H1 (cell line): ENCODE data around the gene ADPGK. TPM values are rescaled to one million over a fixed set of nuclear protein-coding genes. Genes with fewer than 3 reads are reported as not detected.

Experiments
- CTCF ChIA-PET: fragments of 300-600 bp; sonication (Branson Sonifier 250); formaldehyde crosslinking; loops from one replicate; lab custom pipeline; 2021; ENCODE audit not compliant: partially characterized antibody; lab: Charles Lee
- POLR2A ChIA-PET: fragments of 300-600 bp; sonication (Branson Sonifier 250); formaldehyde crosslinking; loops from one replicate; lab custom pipeline; 2021; ENCODE audit warnings: inconsistent platforms; ENCODE audit not compliant: partially characterized antibody; lab: Charles Lee
- DNase-seq, 2 experiments: peaks; one replicate each; pipeline versions ENCODE4 v3.0.0 to v3.0.0-alpha.2; 2010 to 2022; ENCODE audit warnings: low spot score in 2 of 2, low read depth in 1 of 2, mixed read lengths in 1 of 2
- FAIRE-seq: peaks from 2 replicates; lab custom pipeline; 2011; peaks lifted over from hg19 to GRCh38; lab: Jason Lieb, UNC
- H2AFZ ChIP-seq: 2 replicates; pipeline ENCODE4 v1.8.1; 2012; ENCODE audit warnings: low read length, inconsistent platforms
- H2AK5ac ChIP-seq: 2 replicates; pipeline ENCODE4 v1.6.1; 2013; ENCODE audit warnings: low read depth, low read length
- H2BK120ac ChIP-seq: replicated peaks from 2 replicates; pipeline ENCODE3; 2013; ENCODE audit warnings: low read depth, low read length, inconsistent platforms
- H2BK12ac ChIP-seq: 2 replicates; pipeline ENCODE4 v1.6.1; 2013; ENCODE audit warnings: low read depth, low read length
- H2BK15ac ChIP-seq: 2 replicates; pipeline ENCODE4 v1.6.1; 2013; ENCODE audit warnings: low read length
- H2BK20ac ChIP-seq: 2 replicates; pipeline ENCODE4 v1.6.1; 2013; ENCODE audit warnings: low read length
- H2BK5ac ChIP-seq: 2 replicates; pipeline ENCODE4 v1.6.1; 2013; ENCODE audit warnings: low read depth, low read length
- H3K14ac ChIP-seq: 2 replicates; pipeline ENCODE4 v1.6.1; 2013; ENCODE audit warnings: inconsistent platforms; ENCODE audit not compliant: insufficient read length
- H3K18ac ChIP-seq: 2 replicates; pipeline ENCODE4 v1.6.1; 2013; ENCODE audit warnings: low read length; ENCODE audit errors: extremely low read depth
- H3K23ac ChIP-seq: 2 replicates; pipeline ENCODE4 v1.6.1; 2013; ENCODE audit warnings: inconsistent platforms; ENCODE audit not compliant: insufficient read length
- H3K23me2 ChIP-seq: 2 replicates; pipeline ENCODE4 v1.6.1; 2013; ENCODE audit warnings: low read depth, low read length
- H3K27ac ChIP-seq: 2 replicates; pipeline ENCODE4 v1.6.1; 2011; ENCODE audit warnings: low read depth, low read length, inconsistent platforms
- H3K27me3 ChIP-seq, 4 experiments: replicated peaks in 1 of 4; 1 replicate in 1 of 4; 2 replicates in 3 of 4; pipeline versions ENCODE4 v1.6.1 to v1.8.1; 2011 to 2013; ENCODE audit warnings: low read length in 3 of 4, mild to moderate bottlenecking in 3 of 4, inconsistent platforms in 2 of 4, mixed read lengths in 2 of 4, moderate library complexity in 1 of 4; ENCODE audit not compliant: control insufficient read depth in 3 of 4, insufficient read depth in 3 of 4; ENCODE audit errors: extremely low read depth in 1 of 4
- H3K36me3 ChIP-seq, 4 experiments: 2 replicates each; pipeline versions ENCODE4 v1.6.1 to v1.8.1; 2011 to 2013; ENCODE audit warnings: mild to moderate bottlenecking in 4 of 4, low read length in 3 of 4, moderate library complexity in 2 of 4, control low read depth in 1 of 4, inconsistent platforms in 1 of 4; ENCODE audit not compliant: insufficient read depth in 4 of 4, control insufficient read depth in 2 of 4
- H3K4ac ChIP-seq: replicated peaks from 2 replicates; pipeline ENCODE3; 2013; ENCODE audit warnings: low read length, low read depth, mixed read lengths, inconsistent platforms; ENCODE audit not compliant: insufficient read length
- H3K4me1 ChIP-seq, 4 experiments: replicated peaks in 1 of 4; 1 replicate in 1 of 4; 2 replicates in 3 of 4; pipeline versions ENCODE4 v1.6.1 to v1.8.1; 2011 to 2013; ENCODE audit warnings: low read length in 3 of 4, inconsistent platforms in 2 of 4, mixed read lengths in 1 of 4; ENCODE audit not compliant: insufficient read depth in 4 of 4, control insufficient read depth in 3 of 4
- H3K4me2 ChIP-seq, 2 experiments: 2 replicates each; pipeline versions ENCODE4 v1.6.1 to v1.8.1; 2011 to 2013; ENCODE audit warnings: low read depth in 2 of 2, low read length in 2 of 2, control low read depth in 1 of 2, inconsistent platforms in 1 of 2, mild to moderate bottlenecking in 1 of 2; ENCODE audit not compliant: insufficient read depth in 1 of 2
- H3K4me3 ChIP-seq, 4 experiments: fragments of 200-600, 300-600 bp in 1 of 4; sonication (generic), shearing (Covaris generic), sonication (Bioruptor Twin) in 1 of 4; 2 replicates each; pipeline versions ENCODE4 v1.5.1 to v1.8.1; 2011 to 2016; ENCODE audit warnings: low read length in 4 of 4, low read depth in 3 of 4, control low read depth in 2 of 4, inconsistent platforms in 2 of 4, mild to moderate bottlenecking in 2 of 4, mixed read lengths in 1 of 4, moderate library complexity in 1 of 4; ENCODE audit not compliant: insufficient read depth in 2 of 4; ENCODE audit errors: extremely low read depth in 1 of 4
- H3K56ac ChIP-seq: replicated peaks from 2 replicates; pipeline ENCODE3; 2013; ENCODE audit warnings: low read depth, mild to moderate bottlenecking, mixed read lengths, low read length, inconsistent platforms; ENCODE audit not compliant: insufficient read length
- H3K79me1 ChIP-seq: 2 replicates; pipeline ENCODE4 v1.6.1; 2013; ENCODE audit warnings: low read depth, low read length, control low read depth
- H3K79me2 ChIP-seq, 2 experiments: 2 replicates each; pipeline versions ENCODE4 v1.6.1 to v1.8.1; 2012 to 2013; ENCODE audit warnings: low read length in 2 of 2, mild to moderate bottlenecking in 2 of 2, inconsistent platforms in 1 of 2; ENCODE audit not compliant: insufficient read depth in 2 of 2, control insufficient read depth in 1 of 2
- H3K9ac ChIP-seq, 4 experiments: replicated peaks in 1 of 4; 1 replicate in 1 of 4; 2 replicates in 3 of 4; pipeline versions ENCODE4 v1.6.1 to v1.8.1; 2011 to 2013; ENCODE audit warnings: low read depth in 3 of 4, low read length in 3 of 4, control low read depth in 2 of 4, mild to moderate bottlenecking in 2 of 4, moderate library complexity in 2 of 4, inconsistent platforms in 1 of 4; ENCODE audit errors: extremely low read depth in 1 of 4
- H3K9me3 ChIP-seq, 2 experiments: 2 replicates each; pipeline versions ENCODE4 v1.6.1 to v1.8.1; 2012 to 2013; ENCODE audit warnings: mild to moderate bottlenecking in 2 of 2, moderate library complexity in 2 of 2, control low read depth in 1 of 2, inconsistent platforms in 1 of 2, low read depth in 1 of 2, low read length in 1 of 2, mixed read lengths in 1 of 2; ENCODE audit not compliant: insufficient read depth in 2 of 2
- H4K20me1 ChIP-seq, 2 experiments: replicated peaks in 1 of 2; 2 replicates each; pipeline versions ENCODE3 to v1.8.1; 2011 to 2013; ENCODE audit warnings: inconsistent platforms in 2 of 2, low read length in 2 of 2, mild to moderate bottlenecking in 1 of 2; ENCODE audit not compliant: insufficient read depth in 2 of 2, control insufficient read depth in 1 of 2
- H4K5ac ChIP-seq: 2 replicates; pipeline ENCODE4 v1.6.1; 2013; ENCODE audit warnings: low read length, low read depth, mixed read lengths, inconsistent platforms; ENCODE audit not compliant: insufficient read length
- H4K8ac ChIP-seq: 2 replicates; pipeline ENCODE4 v1.8.0; 2013; ENCODE audit warnings: mild to moderate bottlenecking, moderate library complexity, low read length, inconsistent platforms; ENCODE audit not compliant: insufficient read depth; ENCODE audit errors: extremely low read depth
- H4K91ac ChIP-seq: replicated peaks from 2 replicates; pipeline ENCODE3; 2013; ENCODE audit warnings: low read length, mixed read lengths, inconsistent platforms; ENCODE audit not compliant: insufficient read length
- BRCA1 ChIP-seq: IDR thresholded peaks from 2 replicates; pipeline ENCODE4 v1.6.1; 2012; ENCODE audit warnings: low read depth, low read length, improper control_type of control experiment
- CBX5 ChIP-seq: fragments of 300-800, 300-1000 bp; sonication (generic); IDR thresholded peaks from 2 replicates; pipeline ENCODE4 v1.7.1; 2016; ENCODE audit warnings: antibody characterized with exemption, low read length, low read depth
- CBX8 ChIP-seq: fragments of 300-800, 300-1000 bp; sonication (generic); IDR thresholded peaks from 2 replicates; pipeline ENCODE4 v1.7.1; 2016; ENCODE audit warnings: low read depth, low read length, borderline replicate concordance
- CEBPB ChIP-seq: IDR thresholded peaks from 2 replicates; pipeline ENCODE4 v1.6.1; 2012; ENCODE audit warnings: low read depth, low read length
- SIRT6 ChIP-seq: IDR thresholded peaks from one replicate; pipeline ENCODE4 v1.7.1; 2012; ENCODE audit warnings: low read length, inconsistent platforms
- SP4 ChIP-seq: IDR thresholded peaks from 2 replicates; pipeline ENCODE4 v1.6.1; 2012; ENCODE audit warnings: low read length, inconsistent platforms
- SUZ12 ChIP-seq: fragments of 200-600 bp; sonication (generic); IDR thresholded peaks from 2 replicates; pipeline ENCODE4 v1.6.1; 2012; ENCODE audit warnings: mild to moderate bottlenecking, inconsistent platforms, low read length, moderate library complexity, mixed read lengths
- WGBS, 2 experiments: shearing (Covaris generic) in 1 of 2; methylation state at CpG; one replicate each; pipeline versions ENCODE4 v1.1.6 to v1.1.7; 2013 to 2015; ENCODE audit warnings: low lambda C conversion rate in 2 of 2, mixed read lengths in 2 of 2, inconsistent platforms in 1 of 2, low coverage in 1 of 2, missing lambda C conversion rate in 1 of 2; ENCODE audit not compliant: insufficient replicate concordance in 2 of 2, insufficient coverage in 1 of 2, insufficient read length in 1 of 2; ENCODE audit errors: extremely low coverage in 1 of 2, missing lambda C conversion rate in 1 of 2; 5-methylcytosine and 5-hydroxymethylcytosine counted together
- long read RNA-seq, 2 experiments: library from RNA in 1 of 2; library from capped mRNA in 1 of 2; stranded (forward); transcript quantifications; one replicate each; pipeline ENCODE4 v2.0.0, GENCODE V29; 2021; ENCODE audit warnings: inconsistent platforms in 1 of 2
- polyA minus RNA-seq, 3 experiments: library from RNA; depleted of rRNA, polyadenylated mRNA; stranded (reverse); fragments of >200 nt; gene quantifications; 1 replicate in 2 of 3; 2 replicates in 1 of 3; pipeline ENCODE4 v1.2.3, GENCODE V29; 2011
- polyA plus RNA-seq, 7 experiments: library from polyadenylated mRNA; depleted of rRNA in 3 of 7; stranded (reverse) in 5 of 7; unstranded in 2 of 7; fragments of >200 nt in 5 of 7; fragments of 200-250 nt in 2 of 7; gene quantifications; 1 replicate in 5 of 7; 2 replicates in 1 of 7; 4 replicates in 1 of 7; pipeline versions ENCODE4 v1.2.1 to v1.2.3, GENCODE V29; 2011 to 2013; ENCODE audit warnings: missing spikeins in 2 of 7, mixed read lengths in 2 of 7
- total RNA-seq: library from RNA; stranded (reverse); fragmentation: NEBNext Ultra II Directional; extraction: Animal tissue kit (Norgen Biotek cat#: 25700); gene quantifications from 2 replicates; pipeline ENCODE4 v1.2.1, GENCODE V29; 2021
- TF ChIP-seq, protein P1 (sequence below): IDR thresholded peaks from 2 replicates; pipeline ENCODE4 v1.6.1; 2011; ENCODE audit warnings: low read depth, mild to moderate bottlenecking, low read length; ENCODE audit not compliant: insufficient read depth

ADPGK gene
- total RNA-seq (35.7 and 38.2 TPM in 2 replicates), polyA plus RNA-seq (2011; rRNA removed) (32.2 and 36.6 TPM in 2 replicates), polyA minus RNA-seq (2011; rRNA and poly(A)+ RNA removed) (33.9 and 45.6 TPM in 2 replicates)
- 43.9 TPM for polyA plus RNA-seq (2011; cell fraction: cytosol; rRNA removed)
- 46.9 TPM for polyA plus RNA-seq (2011; cell fraction: nucleus; rRNA removed)
- polyA plus RNA-seq (2012, experiment 1 of 2) = 27.2 to 37.0 TPM (median 29.7 TPM) in 4 replicates
- 28.0 TPM for polyA plus RNA-seq (2012, experiment 2 of 2)
- polyA plus RNA-seq (2013, experiment 1 of 2) = 47.2 TPM
- 48.5 TPM for polyA plus RNA-seq (2013, experiment 2 of 2)
- 20.1 TPM for polyA minus RNA-seq (2011; cell fraction: cytosol; rRNA and poly(A)+ RNA removed)
- polyA minus RNA-seq (2011; cell fraction: nucleus; rRNA and poly(A)+ RNA removed) = 40.0 TPM
- long read RNA-seq, experiment 1, transcript ADPGK-201 (7 exons, 2,557 nt) = major isoform, 5 of 26 reads
- long read RNA-seq, experiment 1, partial matches to known transcripts = 4 of 26 reads
- long read RNA-seq, experiment 1, other reads (novel, unspliced or antisense) = 17 of 26 reads
- long read RNA-seq, experiment 2, partial matches to known transcripts = 1 of 2 reads
- long read RNA-seq, experiment 2, other reads (novel, unspliced or antisense) = 1 of 2 reads

DNA sequence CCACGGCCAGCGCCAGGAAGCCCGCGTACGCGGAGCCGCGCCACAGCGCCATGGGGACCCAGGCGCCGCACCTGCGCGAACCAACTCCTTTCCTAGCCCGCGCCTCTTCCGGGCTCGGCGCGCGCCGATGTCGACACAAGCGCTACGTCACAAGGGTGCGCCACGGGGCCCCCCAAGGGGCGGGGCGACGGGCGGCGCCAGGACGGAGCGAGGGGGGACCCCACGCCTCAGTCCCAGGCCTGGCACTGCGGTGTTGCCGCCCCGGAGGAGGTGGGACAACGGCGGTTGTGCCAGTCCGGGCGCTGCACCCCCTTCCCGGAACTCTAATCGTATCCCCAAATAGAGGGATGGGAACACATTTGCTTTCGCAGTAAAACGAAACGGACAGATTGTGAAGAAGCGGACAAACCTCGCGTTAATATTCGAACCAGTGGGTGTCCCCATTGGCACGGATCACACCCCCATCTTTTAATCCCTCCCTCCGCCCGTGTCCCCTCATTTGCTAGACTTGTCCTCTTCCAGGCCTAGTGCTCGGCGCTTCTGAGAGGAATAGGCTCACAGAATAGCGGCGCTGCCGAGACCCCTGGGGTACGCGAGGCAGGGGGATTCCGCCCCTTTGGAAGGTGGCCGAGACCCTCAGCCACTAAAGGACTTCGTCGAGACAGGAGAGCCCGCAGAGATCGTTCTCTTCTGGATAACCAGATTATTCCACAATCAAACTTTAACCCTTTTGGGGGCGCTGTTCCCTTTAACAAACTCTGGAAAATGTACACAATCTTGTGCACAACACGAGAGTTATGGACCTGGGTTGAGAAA is at the start of gene ADPGK:
Gene ADPGK, minus strand, starts transcription at position 119 of the 816 bp plus-strand sequence. Its CDS starts 67 bp downstream, at position 52.
- H4K91ac ChIP-seq = peak within 1 kb of the TSS; percentile 12
- no peaks in the 10 kb centered on the region for H3K27me3 ChIP-seq
- H2BK20ac ChIP-seq = no peak within 1 kb of the TSS
- no peak within 1 kb of the TSS for H2BK120ac ChIP-seq
- CTCF ChIA-PET = interaction anchor here (0.7 to 2.2 kb wide), 9 partner anchors 11 to 730 kb away, joined by 3 to 21 read pairs (median 3); no protein-coding TSS in a partner anchor
- peak within 1 kb of the TSS; percentile 39 for H4K5ac ChIP-seq
- no peaks in the 10 kb centered on the region; the same call in 1 of the 2 replicates for H3K79me1 ChIP-seq
- peak within 1 kb of the TSS; percentile 87 for H3K27ac ChIP-seq
- no peaks in the 10 kb centered on the region for H3K9me3 ChIP-seq
- DNase-seq = peak; percentile 75 to 99
- H2AFZ ChIP-seq = peak within 1 kb of the TSS; percentile 96
- H3K23me2 ChIP-seq = peaks cover 6% of the 10 kb centered on the region
- H3K9ac ChIP-seq = peak within 1 kb of the TSS; percentile 92 to 98 (median 94)
- H3K18ac ChIP-seq = 0 out of 2 replicates have a peak within 1 kb of the TSS, but pooled peaks have one; percentile 13
- H2BK15ac ChIP-seq = 0 out of 2 replicates have a peak within 1 kb of the TSS, but pooled peaks have one; percentile 61
- H3K23ac ChIP-seq = no peak within 1 kb of the TSS
- peak within 1 kb of the TSS; percentile 93; the same call in 1 of the 2 replicates for H4K8ac ChIP-seq
- H3K56ac ChIP-seq = no peak within 1 kb of the TSS
- H4K20me1 ChIP-seq = peaks cover 0 to 1% of the 10 kb centered on the region in 2 experiments
- H3K79me2 ChIP-seq = peaks cover 0 to 38% of the 10 kb centered on the region in 2 experiments; a peak in 3 of 4 replicates
- no peak within 1 kb of the TSS for H2BK12ac ChIP-seq
- POLR2A ChIA-PET = interaction anchor here (1.3 to 3.3 kb wide), 2 partner anchors 11 to 12 kb away, joined by 3 to 11 read pairs; no protein-coding TSS in a partner anchor
- WGBS, 2 experiments = 2% methylated on average over 65 of the region's 68 CpGs; no CpG with 5 or more reads in 1 of the 2 experiments
- 0 out of 2 replicates have a peak within 1 kb of the TSS, but pooled peaks have one; percentile 10 for H2AK5ac ChIP-seq
- H3K4ac ChIP-seq = no peak within 1 kb of the TSS
- no peaks in the 10 kb centered on the region for H3K36me3 ChIP-seq
- H3K4me3 ChIP-seq = peak within 1 kb of the TSS; percentile 79 to 98 (median 89)
- no peak for FAIRE-seq
- peaks cover 0 to 8% (median 2%) of the 10 kb centered on the region in 4 experiments; a peak in 3 of 7 replicates for H3K4me1 ChIP-seq
- peak within 1 kb of the TSS; percentile 88 to 96 for H3K4me2 ChIP-seq
- no peak within 1 kb of the TSS for H3K14ac ChIP-seq
- peak within 1 kb of the TSS; percentile 54 for H2BK5ac ChIP-seq
- TF ChIP-seq CBX5 (no peak), BRCA1 (peak; percentile 62), SIRT6 (no peak), SUZ12 (no peak), SP4 (peak; percentile 63), CBX8 (no peak), CEBPB (no peak)
- TF ChIP-seq, protein P1, sequence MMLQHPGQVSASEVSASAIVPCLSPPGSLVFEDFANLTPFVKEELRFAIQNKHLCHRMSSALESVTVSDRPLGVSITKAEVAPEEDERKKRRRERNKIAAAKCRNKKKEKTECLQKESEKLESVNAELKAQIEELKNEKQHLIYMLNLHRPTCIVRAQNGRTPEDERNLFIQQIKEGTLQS = peak; percentile 97
